CD4-positive, alpha-beta T cell treated with Interleukin-17A for 1 hour (primary cell): ENCODE data around the gene PTBP1.
"Not testable (repeated sequence)": the region's sequence is repeated elsewhere in the genome, so short reads cannot be mapped to it uniquely, and the experiment has no call there.

Experiments used
- DNase-seq: peaks from one replicate; pipeline ENCODE4 v3.0.0-alpha.2; 2020

PTBP1 gene

GRCh38 chr19:831407-832369 is 34.4 kb downstream of the PTBP1 start:
- DNase-seq, result no peak

GRCh38 chr19:834216-834615 is 37.0 kb downstream of the PTBP1 start:
- DNase-seq, result no peak

GRCh38 chr19:835210-835810 is 38.1 kb downstream of the PTBP1 start:
- no peak for DNase-seq

GRCh38 chr19:840519-841206 is 43.4 kb downstream of the PTBP1 start, which contains the start of gene PRTN3:
Gene PRTN3 (plus strand): TSS chr19:840999. CDS start chr19:841009, 10 bp downstream.
- no peak for DNase-seq

- DNase-seq, result not testable (repeated sequence)
Measured at GRCh38 chr19:842802-843179, 45.5 kb downstream of the PTBP1 start.

- no peak for DNase-seq
Measured at GRCh38 chr19:843180-843835, 46.1 kb downstream of the PTBP1 start.

- DNase-seq, result no peak
Measured at GRCh38 chr19:843836-844545, 46.7 kb downstream of the PTBP1 start.

- DNase-seq, result no peak
Measured at GRCh38 chr19:844546-844971, 47.3 kb downstream of the PTBP1 start.

- DNase-seq, result no peak
Measured at GRCh38 chr19:845707-846521, 48.7 kb downstream of the PTBP1 start.

GRCh38 chr19:848386-848921 is 51.2 kb downstream of the PTBP1 start:
- DNase-seq, result no peak

GRCh38 chr19:849195-849594 is 51.9 kb downstream of the PTBP1 start:
- DNase-seq, result not testable (repeated sequence)

GRCh38 chr19:850221-850978 is 53.1 kb downstream of the PTBP1 start:
- DNase-seq, result no peak

- no peak for DNase-seq
Measured at GRCh38 chr19:850979-851335, 53.7 kb downstream of the PTBP1 start.

GRCh38 chr19:852136-853013 is 55.1 kb downstream of the PTBP1 start, which contains the start of gene ELANE:
Gene ELANE (plus strand): TSS chr19:852303. CDS start chr19:852329, 26 bp downstream.
- DNase-seq, result no peak

- DNase-seq, result no peak
Measured at GRCh38 chr19:853014-853585, 55.8 kb downstream of the PTBP1 start.

- DNase-seq, result not testable (repeated sequence)
Measured at GRCh38 chr19:853614-854220, 56.5 kb downstream of the PTBP1 start.

- DNase-seq, result no peak
Measured at GRCh38 chr19:854549-854948, 57.3 kb downstream of the PTBP1 start.

- no peak for DNase-seq
Measured at GRCh38 chr19:855142-855541, 57.9 kb downstream of the PTBP1 start.
